Duodenal mucosa (tissue), 2 donors: ENCODE measurements around the gene MT1E.
"Not testable (repeated sequence)": the region's sequence is repeated elsewhere in the genome, so short reads cannot be mapped to it uniquely, and the experiment has no call there.

Source experiments
- H3K27ac ChIP-seq: one replicate; pipeline ENCODE4 v1.7.0; 2013; ENCODE audit warnings: low read depth, low read length
- H3K27me3 ChIP-seq, 2 donors: one replicate each; pipeline ENCODE4 v1.7.0; 2013; ENCODE audit warnings: low read length in 2 of 2, control low read depth in 1 of 2; ENCODE audit not compliant: insufficient read depth in 2 of 2, control insufficient read depth in 1 of 2
- H3K36me3 ChIP-seq, 2 donors: one replicate each; pipeline ENCODE4 v1.7.0; 2013; ENCODE audit warnings: low read length in 2 of 2, control low read depth in 1 of 2; ENCODE audit not compliant: insufficient read depth in 2 of 2, control insufficient read depth in 1 of 2
- H3K4me1 ChIP-seq, 2 donors: one replicate each; pipeline ENCODE4 v1.7.0; 2013; ENCODE audit warnings: low read length in 2 of 2, control low read depth in 1 of 2; ENCODE audit not compliant: insufficient read depth in 2 of 2, control insufficient read depth in 1 of 2
- H3K4me3 ChIP-seq, 2 donors: one replicate each; pipeline ENCODE4 v1.7.0; 2013; ENCODE audit warnings: low read length in 2 of 2, low read depth in 1 of 2
- H3K9ac ChIP-seq, 2 donors: one replicate each; pipeline ENCODE4 v1.7.0; 2013; ENCODE audit warnings: low read length in 2 of 2, low read depth in 1 of 2
- H3K9me3 ChIP-seq, 2 donors: one replicate each; pipeline ENCODE4 v1.7.0; 2013; ENCODE audit warnings: low read length in 2 of 2, control low read depth in 1 of 2; ENCODE audit not compliant: control insufficient read depth in 1 of 2

The MT1E gene

DNA sequence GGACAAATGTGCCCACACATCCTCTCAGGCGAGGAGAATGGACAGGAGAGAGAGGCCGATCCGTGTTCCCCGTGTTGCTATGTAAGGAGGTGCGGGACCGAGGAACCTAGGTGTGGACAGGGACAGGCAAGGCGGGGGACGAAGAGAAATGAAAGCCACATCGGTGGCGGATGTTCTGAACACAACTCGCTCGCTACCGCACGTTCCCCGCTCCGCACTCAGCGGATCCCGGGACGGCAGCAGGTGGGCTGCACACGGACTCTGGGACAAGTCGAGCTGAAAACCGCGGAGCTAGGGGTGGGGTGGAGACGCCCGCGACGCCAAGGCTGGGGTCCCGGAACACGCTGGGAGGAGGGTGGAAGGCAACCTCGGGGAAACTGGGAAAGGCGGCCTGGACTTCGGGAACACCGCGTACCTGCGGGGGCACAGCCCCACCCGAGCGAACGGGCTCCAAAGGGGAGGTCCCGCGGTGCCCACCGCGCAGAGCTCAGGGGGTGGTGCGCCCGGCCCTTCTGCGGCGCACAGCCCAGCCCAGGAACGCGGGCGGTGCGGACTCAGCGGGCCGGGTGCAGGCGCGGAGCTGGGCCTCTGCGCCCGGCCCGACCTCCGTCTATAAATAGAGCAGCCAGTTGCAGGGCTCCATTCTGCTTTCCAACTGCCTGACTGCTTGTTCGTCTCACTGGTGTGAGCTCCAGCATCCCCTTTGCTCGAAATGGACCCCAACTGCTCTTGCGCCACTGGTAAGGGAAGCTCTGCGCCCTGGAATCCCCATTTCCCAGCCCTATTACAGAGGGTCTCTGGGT lies at the start of gene MT1E:
MT1E (plus strand) TSS at position 642 of the 803 bp plus-strand sequence; CDS start at position 713, 71 bp downstream.
- no peaks in the 10 kb centered on the region for H3K36me3 ChIP-seq
- peak within 1 kb of the TSS; percentile 76 to 90 for H3K4me3 ChIP-seq
- H3K9me3 ChIP-seq: no peaks in the 10 kb centered on the region
- H3K4me1 ChIP-seq: peaks cover 0 to 5% of the 10 kb centered on the region in 2 donors
- H3K9ac ChIP-seq: peak within 1 kb of the TSS; percentile 85 to 96
- no peaks in the 10 kb centered on the region for H3K27me3 ChIP-seq
- H3K27ac ChIP-seq: peak within 1 kb of the TSS; percentile 86

- H3K27ac ChIP-seq: no peak overlapping the region
- H3K36me3 ChIP-seq: no peaks in the 10 kb centered on the region
- peaks cover 0 to 3% of the 10 kb centered on the region in 2 donors for H3K4me1 ChIP-seq
- no peak overlapping the region for H3K4me3 ChIP-seq
- H3K9ac ChIP-seq: no peak overlapping the region
- no peaks in the 10 kb centered on the region for H3K27me3 ChIP-seq
- peaks cover 0 to 4% of the 10 kb centered on the region in 2 donors for H3K9me3 ChIP-seq
These were observed 48.8 kb upstream of the MT1E start for GRCh38 chr16:56576585-56577299.

- peaks cover 0 to 4% of the 10 kb centered on the region in 2 donors for H3K9me3 ChIP-seq
- no peak overlapping the region for H3K27ac ChIP-seq
- no peak overlapping the region for H3K9ac ChIP-seq
- H3K4me3 ChIP-seq: no peak overlapping the region
- no peaks in the 10 kb centered on the region for H3K27me3 ChIP-seq
- H3K4me1 ChIP-seq: peaks cover 0 to 3% of the 10 kb centered on the region in 2 donors
- no peaks in the 10 kb centered on the region for H3K36me3 ChIP-seq
These were observed 48.3 kb upstream of the MT1E start for GRCh38 chr16:56577300-56577625.

DNA sequence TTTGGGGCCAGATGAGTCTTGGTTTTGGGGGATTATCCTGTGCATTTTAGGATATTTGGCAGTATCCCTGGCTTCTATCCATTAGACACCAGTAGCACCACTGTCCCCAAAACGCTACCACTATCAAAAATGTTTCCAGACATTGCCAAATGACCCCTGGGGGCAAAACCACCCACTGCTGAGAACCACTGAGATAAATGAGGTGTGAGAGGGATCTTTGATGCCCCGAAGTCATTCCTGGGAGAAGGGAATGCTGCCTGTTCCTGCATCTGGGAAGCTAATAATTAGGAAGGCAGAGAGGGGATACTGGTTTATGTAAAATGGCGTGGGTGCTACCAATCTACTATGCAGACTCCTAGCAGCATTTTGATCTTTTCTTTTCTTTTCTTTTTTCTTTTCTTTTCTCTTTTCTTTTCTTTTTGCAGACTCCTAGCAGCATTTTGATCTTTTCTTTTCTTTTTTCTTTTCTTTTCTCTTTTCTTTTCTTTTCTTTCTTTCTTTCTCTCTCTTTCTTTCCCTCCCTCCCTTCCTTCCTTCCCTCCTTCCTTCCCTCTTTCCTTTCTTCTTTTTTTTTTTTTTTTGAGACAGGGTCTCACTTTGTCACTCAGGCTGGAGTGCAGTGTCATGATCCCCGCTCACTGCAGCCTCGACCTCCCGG lies 45.1 kb upstream of the MT1E start:
- no peaks in the 10 kb centered on the region for H3K36me3 ChIP-seq

GRCh38 chr16:56582911-56583310 lies 42.7 kb upstream of the MT1E start:
- H3K4me1 ChIP-seq, H3K36me3 ChIP-seq, H3K9me3 ChIP-seq, H3K27ac ChIP-seq, H3K27me3 ChIP-seq, H3K9ac ChIP-seq, H3K4me3 ChIP-seq: not testable (repeated sequence)

More for the DNA sequence above, 45.1 kb upstream of the MT1E start:
- Histone ChIP-seq H3K9ac (no peak overlapping the region), H3K4me3 (no peak overlapping the region), H3K27me3 (no peaks in the 10 kb centered on the region), H3K27ac (no peak overlapping the region), H3K4me1 (peaks cover 0 to 3% of the 10 kb centered on the region in 2 donors), H3K9me3 (no peaks in the 10 kb centered on the region)

GRCh38 chr16:56583351-56584168 lies 42.0 kb upstream of the MT1E start:
- Histone ChIP-seq H3K9ac (no peak overlapping the region), H3K27ac (no peak overlapping the region), H3K9me3 (no peaks in the 10 kb centered on the region), H3K4me3 (no peak overlapping the region), H3K4me1 (no peaks in the 10 kb centered on the region), H3K36me3 (no peaks in the 10 kb centered on the region), H3K27me3 (peaks cover 0 to 7% of the 10 kb centered on the region in 2 donors)

GRCh38 chr16:56584276-56584675 lies 41.3 kb upstream of the MT1E start:
- Histone ChIP-seq H3K4me1 (peaks cover 0 to 3% of the 10 kb centered on the region in 2 donors), H3K4me3 (no peak overlapping the region), H3K27me3 (peaks cover 6 to 12% of the 10 kb centered on the region in 2 donors), H3K27ac (no peak overlapping the region), H3K9ac (no peak overlapping the region), H3K9me3 (no peaks in the 10 kb centered on the region), H3K36me3 (no peaks in the 10 kb centered on the region)

DNA sequence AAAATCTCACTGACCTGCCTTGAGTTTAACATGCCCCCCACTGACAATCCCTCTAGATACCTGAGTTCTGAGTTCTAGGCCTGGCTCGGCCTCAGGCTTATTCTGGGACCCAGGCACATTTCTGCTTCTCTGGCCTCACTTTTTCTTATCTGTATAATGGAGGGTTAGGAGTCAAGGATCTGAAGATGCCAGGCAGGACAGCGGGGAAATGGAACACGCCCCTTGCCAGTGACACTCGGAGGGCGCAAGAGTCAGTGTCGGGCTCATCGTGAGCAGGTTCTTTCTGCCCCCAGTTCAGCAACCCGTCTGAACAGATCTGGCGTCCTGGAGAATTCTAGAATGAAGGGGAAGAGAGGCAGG lies 36.8 kb upstream of the MT1E start:
- peaks cover 11 to 15% of the 10 kb centered on the region in 2 donors for H3K4me1 ChIP-seq
- no peak overlapping the region for H3K9ac ChIP-seq
- H3K27ac ChIP-seq: no peak overlapping the region
- peak overlapping the region; percentile 59 to 70 for H3K4me3 ChIP-seq
- peaks cover 9 to 26% of the 10 kb centered on the region in 2 donors for H3K27me3 ChIP-seq
- no peaks in the 10 kb centered on the region for H3K9me3 ChIP-seq
- no peaks in the 10 kb centered on the region for H3K36me3 ChIP-seq

DNA sequence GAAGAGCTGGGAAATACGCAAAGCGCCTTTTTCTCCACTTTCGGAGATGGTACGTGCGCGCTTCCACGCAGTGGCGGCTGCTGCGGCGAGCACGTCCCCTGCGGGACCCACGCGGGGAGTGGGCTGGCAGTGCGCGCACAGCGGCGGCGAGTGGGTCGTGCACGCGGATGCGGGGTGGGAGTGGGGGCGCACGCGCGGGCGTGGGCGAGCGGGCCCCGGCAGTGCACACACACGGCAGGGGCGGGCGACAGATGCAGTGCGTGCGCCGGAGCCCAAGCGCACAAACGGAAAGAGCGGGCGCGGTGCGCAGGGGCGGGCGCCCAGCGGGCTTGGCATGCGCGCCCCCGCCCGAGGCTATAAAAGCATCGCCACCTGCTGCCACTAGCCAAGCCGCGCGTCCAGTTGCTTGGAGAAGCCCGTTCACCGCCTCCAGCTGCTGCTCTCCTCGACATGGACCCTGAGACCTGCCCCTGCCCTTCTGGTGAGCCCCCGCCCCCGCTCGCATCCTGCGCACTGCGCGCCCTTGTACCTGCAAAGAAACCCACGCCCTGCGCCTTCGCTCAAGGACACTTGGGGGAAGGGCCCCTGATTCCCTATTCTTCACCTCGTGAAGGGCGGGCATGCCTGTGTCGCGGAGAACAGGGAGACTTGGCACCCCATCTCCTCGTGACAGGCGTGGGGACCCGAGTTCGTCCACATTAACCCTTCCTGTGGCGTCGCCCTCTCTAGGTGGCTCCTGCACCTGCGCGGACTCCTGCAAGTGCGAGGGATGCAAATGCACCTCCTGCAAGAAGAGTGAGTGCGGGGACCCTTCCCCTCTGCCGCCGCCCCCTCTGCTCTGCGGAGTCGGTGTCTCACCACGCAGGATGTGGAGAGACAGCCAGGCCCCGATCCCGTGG lies 36.2 kb upstream of the MT1E start, which contains the start of gene MT3:
MT3 (plus strand) TSS at position 388 of the 899 bp plus-strand sequence; CDS start at position 451, 63 bp downstream.
- no peaks in the 10 kb centered on the region for H3K36me3 ChIP-seq
- H3K27me3 ChIP-seq: peaks cover 9 to 26% of the 10 kb centered on the region in 2 donors
- H3K4me3 ChIP-seq: peak within 1 kb of the TSS; percentile 59 to 70
- H3K4me1 ChIP-seq: peaks cover 11 to 15% of the 10 kb centered on the region in 2 donors
- H3K27ac ChIP-seq: no peak within 1 kb of the TSS
- H3K9ac ChIP-seq: no peak within 1 kb of the TSS
- H3K9me3 ChIP-seq: no peaks in the 10 kb centered on the region
